Measurements from ENCODE around the gene SLC25A18. TPM values are rescaled to one million over a fixed set of nuclear protein-coding genes. Genes with fewer than 3 reads are reported as not detected.

SLC25A18 gene
- total and polyA plus RNA-seq, 8 donors = 0.09 to 1.7 (median 0.46) TPM; not detected in 1

- no peak for ATAC-seq
Observed at GRCh38 chr22:17581631-17582030, 18.3 kb downstream of the SLC25A18 start.

GRCh38 chr22:17583151-17583550 lies 19.9 kb downstream of the SLC25A18 start:
- ATAC-seq (no peak), FAIRE-seq (no peak), DNase-seq (no peak)
- no peaks in the 10 kb centered on the region for H3K4me1 ChIP-seq
- TF ChIP-seq CTCF (IDR thresholded peaks at IDR 0.05) = no peak
- no peaks in the 10 kb centered on the region for H3K27me3 ChIP-seq
- WGBS, 2 donors = 77 to 84% methylated on average over 10 of the region's 10 CpGs
- intact Hi-C loops (cut with DNase I) = no loop called here
- H3K36me3 ChIP-seq = no peaks in the 10 kb centered on the region
- H3K4me3 ChIP-seq = no peak overlapping the region
- no peaks in the 10 kb centered on the region for H3K9me3 ChIP-seq
- H3K27ac ChIP-seq = no peak overlapping the region

More at GRCh38 chr22:17581631-17582030, 18.3 kb downstream of the SLC25A18 start:
- Histone ChIP-seq H3K27ac (no peak overlapping the region), H3K36me3 (no peaks in the 10 kb centered on the region), H3K27me3 (no peaks in the 10 kb centered on the region), H3K4me1 (no peaks in the 10 kb centered on the region), H3K9me3 (no peaks in the 10 kb centered on the region), H3K4me3 (no peak overlapping the region)
- FAIRE-seq (no peak), DNase-seq (no peak)
- no peak for TF ChIP-seq CTCF (IDR thresholded peaks at IDR 0.05)
- WGBS, 2 donors = 89 to 93% methylated on average over 16 to 17 of the region's 17 CpGs
- intact Hi-C loops (cut with DNase I) = no loop called here

DNA sequence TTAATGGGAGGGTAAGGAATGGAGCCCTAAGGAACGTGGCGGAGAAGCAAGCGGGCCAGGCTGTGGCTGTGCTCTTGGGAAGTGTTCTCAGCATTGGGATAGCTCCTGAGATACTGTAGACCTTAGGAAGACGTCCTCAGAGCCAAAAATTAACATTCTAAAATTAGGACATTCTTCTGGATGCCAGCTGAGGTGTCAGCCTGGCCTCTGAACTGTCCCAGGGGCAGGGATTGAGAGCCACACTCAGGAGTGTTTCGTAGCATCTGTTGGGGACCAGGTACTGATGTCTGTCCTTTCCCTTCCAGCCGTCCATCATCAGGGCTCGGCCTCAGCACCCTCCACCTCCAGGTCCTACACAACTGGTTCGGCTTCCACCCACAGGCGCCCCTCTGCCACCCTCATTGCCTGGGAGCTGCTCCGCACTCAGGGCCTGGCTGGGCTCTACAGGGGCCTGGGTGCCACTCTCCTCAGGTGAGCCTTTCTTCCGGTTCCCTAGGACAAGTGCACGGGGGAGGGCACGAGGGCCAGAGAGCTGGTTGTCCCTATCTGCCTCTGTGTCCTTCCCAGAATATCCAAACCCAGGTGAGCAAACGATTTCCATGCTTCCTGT lies 23.6 kb downstream of the SLC25A18 start:
- Histone ChIP-seq H3K36me3 (peaks cover 0 to 13% (median under 1%) of the 10 kb centered on the region in 3 donors), H3K4me1 (no peaks in the 10 kb centered on the region), H3K27me3 (no peaks in the 10 kb centered on the region), H3K27ac (no peak overlapping the region), H3K9me3 (no peaks in the 10 kb centered on the region), H3K4me3 (no peak overlapping the region)
- DNase-seq (peak in 1 of 6 donors; percentile 32), ATAC-seq (no peak), FAIRE-seq (no peak)
- intact Hi-C loops (cut with DNase I) = no loop called here
- 74 to 88% methylated on average over 14 of the region's 14 CpGs for WGBS, 2 donors
- TF ChIP-seq CTCF (IDR thresholded peaks at IDR 0.05) = no peak

GRCh38 chr22:17587629-17588028 lies 24.3 kb downstream of the SLC25A18 start:
- Histone ChIP-seq H3K9me3 (no peaks in the 10 kb centered on the region), H3K4me1 (no peaks in the 10 kb centered on the region), H3K27me3 (no peaks in the 10 kb centered on the region), H3K36me3 (peaks cover 0 to 19% (median 7%) of the 10 kb centered on the region in 3 donors), H3K27ac (no peak overlapping the region), H3K4me3 (no peak overlapping the region)
- WGBS, 2 donors = 71 to 79% methylated on average over 14 of the region's 14 CpGs
- intact Hi-C loops (cut with DNase I) = no loop called here
- DNase-seq = peak in 1 of 6 donors; percentile 47
- TF ChIP-seq CTCF (IDR thresholded peaks at IDR 0.05) = no peak
- ATAC-seq = no peak
- no peak for FAIRE-seq

GRCh38 chr22:17588606-17589005 lies 25.3 kb downstream of the SLC25A18 start:
- Histone ChIP-seq H3K9me3 (no peaks in the 10 kb centered on the region), H3K27ac (no peak overlapping the region), H3K27me3 (no peaks in the 10 kb centered on the region), H3K4me1 (no peaks in the 10 kb centered on the region), H3K4me3 (no peak overlapping the region), H3K36me3 (peaks cover 5 to 29% (median 12%) of the 10 kb centered on the region in 3 donors)
- DNase-seq (peak in 1 of 6 donors; percentile 12), FAIRE-seq (no peak), ATAC-seq (no peak)
- TF ChIP-seq CTCF (IDR thresholded peaks at IDR 0.05) = no peak
- 89 to 93% methylated on average over 11 of the region's 11 CpGs for WGBS, 2 donors
- intact Hi-C loops (cut with DNase I) = no loop called here
